Small intestine (tissue), 7 donors: ENCODE data around the gene SECISBP2. TPM values are rescaled to one million over a fixed set of nuclear protein-coding genes. Genes with fewer than 3 reads are reported as not detected.

Source experiments
- DNase-seq, 2 donors: peaks; one replicate each; pipeline versions ENCODE4 v3.0.0 to v3.0.0-alpha.2; 2013
- FAIRE-seq: peaks from 2 replicates; lab custom pipeline; 2012; peaks lifted over from hg19 to GRCh38; lab: Jason Lieb, UNC
- H3K27ac ChIP-seq, 3 donors: one replicate each; pipeline ENCODE4 v1.5.1; 2013; ENCODE audit warnings: low read length in 2 of 3, mild to moderate bottlenecking in 2 of 3, control low read depth in 1 of 3, inconsistent platforms in 1 of 3, low read depth in 1 of 3, moderate library complexity in 1 of 3
- H3K27me3 ChIP-seq, 3 donors: one replicate each; pipeline ENCODE4 v1.6.1; 2013; ENCODE audit warnings: low read length in 3 of 3, inconsistent platforms in 1 of 3; ENCODE audit not compliant: control insufficient read depth in 3 of 3, insufficient read depth in 3 of 3
- H3K36me3 ChIP-seq, 3 donors: one replicate each; pipeline ENCODE4 v1.6.1; 2013; ENCODE audit warnings: low read length in 3 of 3, inconsistent platforms in 1 of 3, low read depth in 1 of 3, mild to moderate bottlenecking in 1 of 3, moderate library complexity in 1 of 3; ENCODE audit not compliant: control insufficient read depth in 3 of 3, insufficient read depth in 2 of 3
- H3K4me1 ChIP-seq, 3 donors: one replicate each; pipeline ENCODE4 v1.6.1; 2013; ENCODE audit warnings: low read length in 2 of 3, inconsistent platforms in 1 of 3, low read depth in 1 of 3, mild to moderate bottlenecking in 1 of 3, moderate library complexity in 1 of 3; ENCODE audit not compliant: control insufficient read depth in 3 of 3, insufficient read depth in 2 of 3
- H3K4me3 ChIP-seq, 3 donors: one replicate each; pipeline ENCODE4 v1.5.1; 2013; ENCODE audit warnings: low read length in 3 of 3, control low read depth in 1 of 3, inconsistent platforms in 1 of 3, low read depth in 1 of 3, mild to moderate bottlenecking in 1 of 3, moderate library complexity in 1 of 3
- H3K9me3 ChIP-seq, 2 donors: one replicate each; pipeline ENCODE4 v1.6.1; 2013; ENCODE audit warnings: low read depth in 1 of 2, low read length in 1 of 2; ENCODE audit not compliant: control insufficient read depth in 2 of 2, insufficient read depth in 1 of 2
- WGBS, 3 donors: extraction: QIAGEN DNeasy Blood & Tissue Kit; methylation state at CpG; one replicate each; pipeline ENCODE4 v1.1.7; 2013; 5-methylcytosine and 5-hydroxymethylcytosine counted together
- polyA plus RNA-seq, 4 donors: library from polyadenylated mRNA; stranded (reverse) in 3 of 4; unstranded in 1 of 4; fragments of 200-250 nt in 3 of 4; fragments of 120-200 nt in 1 of 4; gene quantifications; one replicate each; pipeline versions ENCODE4 v1.2.1 to v1.2.3, GENCODE V29; 2013
- donor health status: healthy with polysubstance abuse.
- donor health status: control.
- donor health status: control.
- donor health status: Bipolar disorder and iron deficiency.
- donor health status: healthy.

The SECISBP2 gene
- polyA plus RNA-seq, 4 donors, result 17.6 to 69.2 (median 25.3) TPM

DNA sequence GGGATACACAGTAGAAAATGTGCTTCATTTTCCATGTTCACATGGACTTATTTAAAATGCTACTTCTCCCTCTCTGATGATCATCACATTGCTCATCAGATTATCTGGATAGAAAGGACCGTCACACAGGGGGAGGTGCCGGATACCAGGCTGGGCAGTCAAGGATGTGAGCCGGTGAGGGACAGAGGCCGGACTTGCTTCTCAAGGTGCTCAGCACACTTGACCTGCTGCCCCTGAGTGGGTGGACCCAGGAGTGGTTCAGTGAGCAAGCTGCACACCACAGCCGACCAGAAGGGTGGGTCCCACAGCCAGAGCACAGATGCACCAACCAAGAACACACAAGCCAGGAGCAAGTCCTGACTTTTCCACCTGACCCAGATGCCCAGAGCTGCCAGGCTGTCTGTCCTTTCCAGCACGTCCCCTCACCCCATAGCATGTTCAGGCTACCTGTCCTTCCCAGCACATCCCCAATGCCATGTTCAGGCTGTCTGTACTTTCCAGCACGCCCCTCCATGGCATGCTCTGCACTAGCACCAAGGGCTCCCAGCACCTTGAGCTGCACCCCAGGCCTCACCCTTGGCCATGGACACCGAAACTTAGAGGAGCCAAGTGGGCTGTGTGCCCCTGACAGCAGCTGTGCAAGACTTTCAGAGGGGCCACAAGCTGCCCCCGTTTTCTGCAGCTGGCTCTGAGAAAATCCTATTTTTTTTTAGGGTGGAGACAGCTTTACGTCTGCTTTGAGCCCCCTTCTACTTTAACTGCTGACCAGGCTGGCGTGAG, 77.8 kb downstream of the SECISBP2 start:
- Histone ChIP-seq H3K27me3 (no peaks in the 10 kb centered on the region), H3K9me3 (no peaks in the 10 kb centered on the region), H3K36me3 (peaks cover 1 to 64% (median 8%) of the 10 kb centered on the region in 3 donors), H3K4me3 (no peak overlapping the region), H3K4me1 (no peaks in the 10 kb centered on the region), H3K27ac (no peak overlapping the region)
- DNase-seq (no peak), FAIRE-seq (no peak)
- WGBS, 3 donors, result 91% methylated on average over 11 of the region's 11 CpGs

DNA sequence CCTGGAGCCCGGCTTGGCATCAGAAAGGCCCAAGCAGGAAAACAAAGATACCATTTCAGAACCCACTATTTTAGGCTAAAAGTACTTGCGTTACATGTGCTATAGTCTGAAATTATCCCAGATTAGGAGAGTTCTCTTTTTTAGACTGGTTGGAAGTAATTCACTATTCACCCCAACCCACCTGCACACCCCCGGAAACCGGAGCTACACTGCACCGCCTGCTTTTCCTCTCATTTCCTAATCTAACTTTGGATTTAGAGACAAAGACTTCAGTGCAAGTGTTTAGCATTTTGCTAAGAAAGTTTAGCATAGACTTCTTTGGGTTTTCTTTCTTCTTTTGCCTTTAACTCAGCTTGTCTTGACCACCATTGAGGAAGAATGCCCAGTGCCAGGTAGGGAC, 79.2 kb downstream of the SECISBP2 start:
- Histone ChIP-seq H3K9me3 (no peaks in the 10 kb centered on the region), H3K4me3 (no peak overlapping the region), H3K27ac (no peak overlapping the region), H3K36me3 (peaks cover 1 to 63% (median 8%) of the 10 kb centered on the region in 3 donors), H3K4me1 (no peaks in the 10 kb centered on the region), H3K27me3 (no peaks in the 10 kb centered on the region)
- WGBS, 3 donors, result 88 to 97% (median 90%) methylated on average over 5 of the region's 5 CpGs
- FAIRE-seq (no peak), DNase-seq (no peak)

DNA sequence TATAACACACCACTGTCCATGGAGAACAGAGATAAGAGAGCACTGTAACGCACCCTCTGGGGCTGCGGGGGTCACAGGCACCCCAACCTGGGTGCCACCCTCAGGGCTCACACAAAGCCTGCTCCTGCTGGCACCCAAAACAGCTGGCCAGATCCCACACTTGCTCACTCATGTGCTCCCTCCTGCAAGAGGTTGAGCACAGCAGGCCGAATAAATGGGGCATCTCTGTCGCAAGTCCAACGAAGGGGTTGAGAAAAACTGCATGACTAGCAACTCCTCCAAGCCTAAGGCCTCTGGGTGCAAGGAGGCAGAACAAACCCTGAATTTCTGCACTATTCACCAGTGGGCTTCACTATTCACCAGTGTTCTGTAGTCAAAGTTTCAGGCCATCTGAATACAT, 80.3 kb downstream of the SECISBP2 start:
- Histone ChIP-seq H3K9me3 (no peaks in the 10 kb centered on the region), H3K36me3 (peaks cover under 1 to 61% (median 1%) of the 10 kb centered on the region in 3 donors), H3K4me3 (no peak overlapping the region), H3K27ac (no peak overlapping the region), H3K4me1 (no peaks in the 10 kb centered on the region), H3K27me3 (no peaks in the 10 kb centered on the region)
- no peak for DNase-seq
- WGBS, 3 donors, result 86 to 92% (median 90%) methylated on average over 5 of the region's 5 CpGs
- no peak for FAIRE-seq

DNA sequence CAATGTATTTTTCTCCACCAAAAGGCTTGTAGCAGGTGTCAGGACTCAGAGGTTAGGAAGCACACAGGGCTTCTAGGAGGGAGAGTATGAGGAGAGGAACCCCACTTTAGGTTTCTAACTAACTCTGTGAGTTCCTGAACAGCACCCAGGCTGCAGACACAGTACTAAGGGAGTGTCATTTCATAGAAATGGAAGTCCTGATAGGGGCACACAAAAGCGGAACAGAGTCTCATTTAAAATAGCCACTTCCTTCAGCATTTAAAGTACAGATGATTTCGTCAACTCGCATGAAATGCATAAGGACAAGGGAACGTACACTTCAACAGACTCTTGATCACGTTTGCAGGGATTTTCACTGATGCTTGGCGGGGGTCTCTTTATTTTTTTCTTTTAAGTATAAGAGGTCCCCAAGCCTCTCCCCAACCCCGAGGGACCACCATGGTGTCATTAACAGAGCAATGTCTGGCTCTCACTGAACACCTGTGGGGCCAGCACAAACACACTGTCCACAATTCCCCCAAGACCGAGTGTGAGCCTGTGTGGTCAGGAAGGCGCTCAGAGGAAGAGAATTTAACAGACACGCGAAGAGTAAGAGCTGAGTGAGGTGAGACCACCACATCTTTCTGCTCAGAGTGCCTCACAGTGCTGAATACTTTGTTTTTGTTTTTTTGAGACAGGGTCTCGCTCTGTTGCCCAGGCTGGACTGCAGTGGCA, 82.3 kb downstream of the SECISBP2 start:
- WGBS, 3 donors, result 77 to 91% (median 82%) methylated on average over 12 of the region's 12 CpGs
- H3K27me3 ChIP-seq, result no peaks in the 10 kb centered on the region
- no peaks in the 10 kb centered on the region for H3K4me1 ChIP-seq
- peak overlapping the region in 1 of 3 donors; percentile 52 for H3K27ac ChIP-seq
- DNase-seq (no peak), FAIRE-seq (no peak)
- H3K36me3 ChIP-seq, result peaks cover 1 to 66% (median 4%) of the 10 kb centered on the region in 3 donors
- H3K4me3 ChIP-seq, result no peak overlapping the region
- no peaks in the 10 kb centered on the region for H3K9me3 ChIP-seq

GRCh38 chr9:89402695-89403427, 84.6 kb downstream of the SECISBP2 start:
- 94 to 96% (median 96%) methylated on average over 14 of the region's 14 CpGs for WGBS, 3 donors
- no peak for DNase-seq
- Histone ChIP-seq H3K9me3 (peaks cover 0 to 8% of the 10 kb centered on the region in 2 donors), H3K4me3 (no peak overlapping the region), H3K27ac (no peak overlapping the region), H3K27me3 (no peaks in the 10 kb centered on the region), H3K4me1 (no peaks in the 10 kb centered on the region), H3K36me3 (peaks cover 0 to 48% (median 4%) of the 10 kb centered on the region in 3 donors)
- no peak for FAIRE-seq

- peaks cover 0 to 8% of the 10 kb centered on the region in 2 donors for H3K9me3 ChIP-seq
- H3K4me1 ChIP-seq, result peaks cover 0 to under 1% (median 0%) of the 10 kb centered on the region in 3 donors
- DNase-seq (no peak), FAIRE-seq (no peak)
- no peak overlapping the region for H3K27ac ChIP-seq
- no peaks in the 10 kb centered on the region for H3K27me3 ChIP-seq
- no peak overlapping the region for H3K4me3 ChIP-seq
- WGBS, 3 donors, result 81 to 92% (median 92%) methylated on average over 10 to 11 of the region's 11 CpGs
- H3K36me3 ChIP-seq, result peaks cover 0 to 42% (median 4%) of the 10 kb centered on the region in 3 donors
These were observed 85.8 kb downstream of the SECISBP2 start for GRCh38 chr9:89404074-89404473.

GRCh38 chr9:89405826-89406225, 87.5 kb downstream of the SECISBP2 start:
- no peak for FAIRE-seq
- H3K4me1 ChIP-seq, result peaks cover 0 to 7% (median 0%) of the 10 kb centered on the region in 3 donors
- peak overlapping the region in 1 of 3 donors; percentile 47 for H3K27ac ChIP-seq
- H3K9me3 ChIP-seq, result peaks cover 0 to 8% of the 10 kb centered on the region in 2 donors
- H3K4me3 ChIP-seq, result no peak overlapping the region
- no peaks in the 10 kb centered on the region for H3K27me3 ChIP-seq
- peaks cover 0 to 38% (median 4%) of the 10 kb centered on the region in 3 donors for H3K36me3 ChIP-seq
- 50 to 84% (median 65%) methylated on average over 11 of the region's 11 CpGs for WGBS, 3 donors
- peak in 1 of 2 donors; percentile 14 for DNase-seq

GRCh38 chr9:89407070-89407469, 88.8 kb downstream of the SECISBP2 start:
- Histone ChIP-seq H3K9me3 (peaks cover 0 to 13% of the 10 kb centered on the region in 2 donors), H3K27ac (peak overlapping the region in 1 of 3 donors; percentile 47), H3K4me1 (peaks cover 0 to 7% (median 0%) of the 10 kb centered on the region in 3 donors), H3K36me3 (peaks cover 0 to 28% (median 4%) of the 10 kb centered on the region in 3 donors), H3K27me3 (no peaks in the 10 kb centered on the region), H3K4me3 (no peak overlapping the region)
- 52 to 63% (median 59%) methylated on average over 2 of the region's 2 CpGs for WGBS, 3 donors
- no peak for FAIRE-seq
- no peak for DNase-seq
